Psoas muscle (tissue), 8 donors: ENCODE data around the gene MAP6D1. TPM values are rescaled to one million over a fixed set of nuclear protein-coding genes. Genes with fewer than 3 reads are reported as not detected.

Experiments used
- ATAC-seq, 4 donors: fragments of 200-7000 bp; cut with Tn5 transposase; one replicate each; pipeline ENCODE4 v1.9.1; 2020; ENCODE audit warnings: moderate library complexity in 3 of 4, mild to moderate bottlenecking in 2 of 4
- DNase-seq, 2 donors: peaks; one replicate each; pipeline ENCODE4 v3.0.0-alpha.2; 2020
- H3K27ac ChIP-seq: fragments of 200-600 bp; one replicate; pipeline ENCODE4 v1.8.0; 2022
- H3K27me3 ChIP-seq, 3 donors: fragments of 200-600 bp in 1 of 3; one replicate each; pipeline versions ENCODE4 v1.6.1 to v1.8.0; 2013 to 2022; ENCODE audit warnings: low read length in 2 of 3, mild to moderate bottlenecking in 2 of 3, moderate library complexity in 1 of 3; ENCODE audit not compliant: insufficient read depth in 3 of 3
- H3K36me3 ChIP-seq, 2 donors: fragments of 200-600 bp in 1 of 2; one replicate each; pipeline versions ENCODE4 v1.6.1 to v1.8.0; 2013 to 2022; ENCODE audit warnings: low read depth in 1 of 2, mild to moderate bottlenecking in 1 of 2, moderate library complexity in 1 of 2; ENCODE audit not compliant: insufficient read depth in 1 of 2
- H3K4me1 ChIP-seq: fragments of 200-600 bp; one replicate; pipeline ENCODE4 v1.8.0; 2022
- H3K4me3 ChIP-seq: fragments of 200-600 bp; one replicate; pipeline ENCODE4 v1.8.0; 2022; ENCODE audit warnings: mild to moderate bottlenecking
- H3K9me3 ChIP-seq: fragments of 200-600 bp; one replicate; pipeline ENCODE4 v1.8.0; 2022
- WGBS, 3 donors: extraction: QIAGEN DNeasy Blood & Tissue Kit; methylation state at CpG; one replicate each; pipeline versions ENCODE4 v1.1.6 to v1.1.7; 2013; 5-methylcytosine and 5-hydroxymethylcytosine counted together
- intact Hi-C, 2 donors: fragments of 100-400 bp; cut with DNase I; formaldehyde crosslinking; loops; one replicate each; pipeline versions ENCODE4 v1.11.0 to v1.14.2; 2022
- polyA plus RNA-seq, 3 donors: library from polyadenylated mRNA; stranded (reverse); fragments of 200-250 nt; gene quantifications; one replicate each; pipeline ENCODE4 v1.2.3, GENCODE V29; 2013
- total RNA-seq, 4 donors: library from RNA; stranded (reverse); fragmentation: NEBNext Ultra II Directional in 2 of 4; extraction: Animal tissue kit (Norgen Biotek cat#: 25700) in 2 of 4; gene quantifications; one replicate each; pipeline versions ENCODE4 v1.2.1 to v1.2.4, GENCODE V29; 2021 to 2023
- TF ChIP-seq, protein P1 (sequence below): fragments of 200-600 bp; IDR thresholded peaks from one replicate; pipeline ENCODE4 v1.8.0; 2022; ENCODE audit warnings: antibody characterized with exemption
- donor health status: healthy with polysubstance abuse.
- donor health status: DM: no; HTN: no; CAD: no; lungs with moderate emphysema.
- donor health status: Bipolar disorder and iron deficiency.
- donor health status: healthy.
- donor health status: DM: yes; HTN: yes; CAD: no.
- donor health status: DM: no; HTN: no; CAD: no.
- donor health status: DM: no; HTN: no; CAD: no.
- donor health status: DM: yes; HTN: yes; CAD: no.

Gene MAP6D1
- total and polyA plus RNA-seq, 7 donors, result 2.7 to 12.3 (median 5.0) TPM

DNA sequence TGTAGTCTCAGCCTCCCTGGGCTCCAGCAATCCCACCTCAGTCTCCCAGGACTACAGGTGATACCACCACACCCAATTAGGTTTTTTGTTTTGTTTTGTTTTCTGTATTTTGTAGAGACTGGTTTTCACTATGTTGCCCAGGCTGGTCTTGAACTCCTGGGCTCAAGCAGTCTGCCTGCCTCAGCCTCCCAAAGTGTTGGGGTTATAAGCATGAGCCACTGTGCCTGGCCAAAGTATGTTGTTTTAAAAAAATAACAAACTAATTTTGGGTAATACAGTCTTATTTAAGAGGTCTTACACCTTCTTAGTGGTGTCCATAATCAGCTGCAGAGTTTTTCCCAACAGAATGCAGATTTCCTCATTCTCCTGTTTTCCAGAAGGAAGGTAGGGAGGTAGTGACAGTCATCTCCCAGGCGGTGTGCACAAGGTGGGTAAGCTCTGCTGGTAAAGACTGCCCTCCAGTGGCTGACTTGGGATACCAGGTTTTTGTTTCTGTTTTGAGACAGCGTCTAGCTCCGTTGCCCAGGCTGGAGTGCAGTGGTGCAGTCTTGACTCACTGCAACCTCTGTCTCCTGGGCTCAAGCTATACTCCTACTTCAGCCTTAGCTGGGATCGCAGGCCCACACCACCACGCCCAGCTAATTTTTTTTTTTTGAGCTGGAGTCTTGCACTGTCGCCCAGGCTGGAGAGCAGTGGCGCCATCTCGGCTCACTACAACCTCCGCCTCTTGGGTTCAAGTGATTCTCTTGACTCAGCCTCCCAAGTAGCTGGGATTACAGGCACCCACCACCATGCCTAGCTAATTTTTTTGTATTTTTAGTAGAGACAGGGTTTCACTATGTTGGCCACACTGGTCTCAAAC lies 58.4 kb downstream of the MAP6D1 start:
- Histone ChIP-seq H3K9me3 (no peaks in the 10 kb centered on the region), H3K36me3 (peaks cover 0 to 22% of the 10 kb centered on the region in 2 donors), H3K27ac (no peak overlapping the region), H3K4me3 (no peak overlapping the region), H3K27me3 (no peaks in the 10 kb centered on the region), H3K4me1 (peaks cover 4% of the 10 kb centered on the region)
- ATAC-seq (peak; percentile 82 to 94 (median 91)), DNase-seq (peak; percentile 55 to 74)
- TF ChIP-seq, protein P1, sequence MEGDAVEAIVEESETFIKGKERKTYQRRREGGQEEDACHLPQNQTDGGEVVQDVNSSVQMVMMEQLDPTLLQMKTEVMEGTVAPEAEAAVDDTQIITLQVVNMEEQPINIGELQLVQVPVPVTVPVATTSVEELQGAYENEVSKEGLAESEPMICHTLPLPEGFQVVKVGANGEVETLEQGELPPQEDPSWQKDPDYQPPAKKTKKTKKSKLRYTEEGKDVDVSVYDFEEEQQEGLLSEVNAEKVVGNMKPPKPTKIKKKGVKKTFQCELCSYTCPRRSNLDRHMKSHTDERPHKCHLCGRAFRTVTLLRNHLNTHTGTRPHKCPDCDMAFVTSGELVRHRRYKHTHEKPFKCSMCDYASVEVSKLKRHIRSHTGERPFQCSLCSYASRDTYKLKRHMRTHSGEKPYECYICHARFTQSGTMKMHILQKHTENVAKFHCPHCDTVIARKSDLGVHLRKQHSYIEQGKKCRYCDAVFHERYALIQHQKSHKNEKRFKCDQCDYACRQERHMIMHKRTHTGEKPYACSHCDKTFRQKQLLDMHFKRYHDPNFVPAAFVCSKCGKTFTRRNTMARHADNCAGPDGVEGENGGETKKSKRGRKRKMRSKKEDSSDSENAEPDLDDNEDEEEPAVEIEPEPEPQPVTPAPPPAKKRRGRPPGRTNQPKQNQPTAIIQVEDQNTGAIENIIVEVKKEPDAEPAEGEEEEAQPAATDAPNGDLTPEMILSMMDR, result peak; percentile 81
- 60 to 67% (median 64%) methylated on average over 9 of the region's 9 CpGs for WGBS, 3 donors
- intact Hi-C loops, result loop anchor here (2.0 to 10.0 kb wide), 5 partner anchors 262 to 645 kb away; no protein-coding TSS in a partner anchor

DNA sequence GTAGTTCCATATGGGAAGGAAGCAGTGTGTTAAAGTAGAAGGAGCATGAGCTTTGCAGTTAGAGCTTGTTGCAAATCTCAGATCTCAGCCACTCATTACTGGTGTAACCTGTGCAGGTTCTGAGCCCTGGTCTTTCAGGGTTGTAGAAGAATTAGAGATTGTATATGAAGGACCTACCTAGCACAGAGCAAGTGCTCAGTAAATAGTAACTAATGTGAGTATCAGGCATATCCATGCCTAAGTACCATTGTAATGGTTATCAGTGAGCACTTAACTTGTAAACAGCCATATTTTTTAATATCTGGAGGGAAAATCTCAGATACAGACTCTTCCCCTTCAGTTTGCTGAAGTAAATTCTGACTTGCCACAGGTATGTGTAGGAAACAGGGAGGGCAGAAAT lies 59.3 kb downstream of the MAP6D1 start:
- H3K4me3 ChIP-seq, result no peak overlapping the region
- intact Hi-C loops, result loop anchor here (2.0 to 10.0 kb wide), 5 partner anchors 261 to 644 kb away; no protein-coding TSS in a partner anchor
- no peak overlapping the region for H3K27ac ChIP-seq
- TF ChIP-seq, protein P1, result no peak
- H3K36me3 ChIP-seq, result peaks cover 6 to 30% of the 10 kb centered on the region in 2 donors
- ATAC-seq, result no peak
- H3K9me3 ChIP-seq, result no peaks in the 10 kb centered on the region
- H3K4me1 ChIP-seq, result peaks cover 4% of the 10 kb centered on the region
- no peaks in the 10 kb centered on the region for H3K27me3 ChIP-seq
- no peak for DNase-seq

Other genes with a start within 250 kb of the MAP6D1 start
- gene KLHL24, start 190.0 kb downstream of the MAP6D1 start, total RNA-seq, result 100 to 1,000 TPM in 2 of 4 donors, 10 to 100 TPM in 2; 77.8 to 162 (median 123) TPM
- gene KLHL24, start 190.0 kb downstream of the MAP6D1 start, polyA plus RNA-seq, result 10 to 100 TPM in 2 of 3 donors, 1 to 10 TPM in 1; 3.3 to 52.8 (median 25.7) TPM
- 1 to 10 TPM; 3.7 to 8.9 (median 7.6) TPM for gene YEATS2, start 127.8 kb downstream of the MAP6D1 start, total RNA-seq
- 1 to 10 TPM; 1.8 to 4.6 (median 3.7) TPM for gene YEATS2, start 127.8 kb downstream of the MAP6D1 start, polyA plus RNA-seq
- gene PARL, start 59.3 kb upstream of the MAP6D1 start, total RNA-seq, result 10 to 100 TPM; 30.3 to 64.4 (median 50.7) TPM
- 10 to 100 TPM; 48.4 to 77.1 (median 61.4) TPM for gene PARL, start 59.3 kb upstream of the MAP6D1 start, polyA plus RNA-seq
- gene ABCC5, start 192.3 kb upstream of the MAP6D1 start, total RNA-seq, result 10 to 100 TPM; 34.4 to 94.2 (median 55.6) TPM
- gene ABCC5, start 192.3 kb upstream of the MAP6D1 start, polyA plus RNA-seq, result 10 to 100 TPM; 24.5 to 70.9 (median 61.1) TPM
- gene HTR3D, start 206.2 kb upstream of the MAP6D1 start, total RNA-seq, result not detected
- not detected for gene HTR3D, start 206.2 kb upstream of the MAP6D1 start, polyA plus RNA-seq
- not detected for gene HTR3C, start 227.5 kb upstream of the MAP6D1 start, total RNA-seq
- gene HTR3C, start 227.5 kb upstream of the MAP6D1 start, polyA plus RNA-seq, result not detected